ENCODE data around the gene CDX1. TPM values are rescaled to one million over a fixed set of nuclear protein-coding genes. Genes with fewer than 3 reads are reported as not detected.
"Not testable (repeated sequence)": the region's sequence is repeated elsewhere in the genome, so short reads cannot be mapped to it uniquely, and the experiment has no call there.

Gene CDX1
- polyA plus RNA-seq, 3 donors: 0.12 to 0.34 TPM; not detected in 1

GRCh38 chr5:150211156-150212030, 44.8 kb downstream of the CDX1 start:
- WGBS, 3 donors: 67 to 90% (median 84%) methylated on average over 15 of the region's 15 CpGs
- H3K27ac ChIP-seq (ENCODE audit: low read depth, low read length): no peak overlapping the region

GRCh38 chr5:150213530-150213929, 47.0 kb downstream of the CDX1 start:
- 77 to 88% (median 79%) methylated on average over 6 of the region's 6 CpGs for WGBS, 3 donors
- no peak overlapping the region for H3K27ac ChIP-seq (ENCODE audit: low read depth, low read length)

DNA sequence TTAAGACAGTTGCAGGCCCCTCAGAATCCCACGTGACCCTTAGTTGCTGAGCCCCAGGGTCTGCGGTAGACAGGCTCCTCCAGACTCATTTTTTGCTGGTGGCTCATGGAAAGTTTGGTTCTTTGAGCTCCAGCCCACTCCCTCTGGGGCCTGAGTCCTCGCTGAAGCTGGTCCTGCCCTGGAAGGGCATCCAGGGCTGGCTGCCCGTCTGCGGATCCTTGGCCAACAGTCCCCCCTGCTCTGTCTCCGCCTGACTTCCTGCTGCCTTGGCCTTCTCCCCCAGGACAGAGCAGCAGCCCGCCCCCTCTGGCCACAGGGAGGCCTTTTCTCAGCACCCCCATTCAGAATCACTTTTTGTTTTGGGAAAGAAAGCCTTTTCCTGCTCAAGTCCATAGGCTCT, 47.7 kb downstream of the CDX1 start:
- no peak overlapping the region for H3K27ac ChIP-seq (ENCODE audit: low read depth, low read length)
- WGBS, 3 donors: 42 to 74% (median 60%) methylated on average over 7 of the region's 7 CpGs

DNA sequence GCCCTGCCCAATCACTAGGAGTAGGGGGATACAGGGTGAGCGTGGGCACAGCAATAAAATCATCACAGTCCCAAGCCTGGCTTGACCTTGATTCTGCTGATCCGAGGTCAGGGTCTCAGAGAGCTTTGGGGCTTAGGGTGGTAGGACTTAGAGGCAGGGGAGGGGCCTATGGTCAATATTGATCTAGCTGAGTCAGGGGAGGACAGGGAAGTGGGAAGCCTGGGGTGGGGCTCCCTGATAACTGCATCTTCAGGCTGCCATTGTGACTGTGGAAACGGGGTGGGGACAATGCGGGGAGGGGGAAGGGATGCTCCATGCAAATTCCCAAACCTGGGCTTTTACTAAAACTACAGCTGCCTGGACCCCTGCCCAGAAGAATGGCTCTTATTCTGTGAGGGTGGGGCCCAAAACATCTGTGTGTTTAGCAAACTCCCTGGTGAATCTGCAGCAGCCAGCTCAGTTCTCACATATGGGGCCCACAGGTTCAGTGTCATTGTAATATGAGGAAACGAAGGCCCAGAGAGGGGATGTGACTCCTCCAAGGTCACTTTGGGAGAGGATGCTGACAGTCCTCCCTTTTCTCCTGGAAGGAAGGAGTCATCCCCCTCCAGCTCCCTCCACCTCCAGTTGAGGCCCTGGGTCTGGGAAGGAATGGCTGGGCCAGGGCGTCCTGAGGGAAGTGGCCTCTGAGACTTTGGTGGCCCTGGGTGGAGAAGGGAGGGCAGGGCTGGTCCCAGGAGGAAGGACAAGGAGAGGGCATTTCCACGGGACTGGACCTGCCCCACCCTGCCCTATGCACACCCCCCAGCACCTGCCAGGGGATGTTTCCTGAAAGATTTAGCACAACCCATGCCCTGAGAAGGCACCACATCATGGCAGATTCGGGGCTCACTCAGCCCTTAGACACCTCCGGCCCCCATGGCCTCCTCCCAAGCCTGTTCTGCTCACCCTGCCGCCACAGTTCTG, 49.7 kb downstream of the CDX1 start:
- WGBS, 3 donors: 71 to 81% (median 78%) methylated on average over 9 to 10 of the region's 10 CpGs
- no peak overlapping the region for H3K27ac ChIP-seq (ENCODE audit: low read depth, low read length)

GRCh38 chr5:150217038-150217437, 50.5 kb downstream of the CDX1 start:
- H3K27ac ChIP-seq (ENCODE audit: low read depth, low read length): no peak overlapping the region
- WGBS, 3 donors: 44 to 85% (median 70%) methylated on average over 1 to 2 of the region's 2 CpGs

GRCh38 chr5:150217873-150218692, 51.5 kb downstream of the CDX1 start:
- WGBS, 3 donors: 34 to 35% (median 34%) methylated on average over 10 of the region's 10 CpGs
- no peak overlapping the region for H3K27ac ChIP-seq (ENCODE audit: low read depth, low read length)

- H3K27ac ChIP-seq (ENCODE audit: low read depth, low read length): no peak overlapping the region
- WGBS, 3 donors: 70 to 78% (median 74%) methylated on average over 5 of the region's 5 CpGs
Observed at GRCh38 chr5:150218693-150219035, 52.1 kb downstream of the CDX1 start.

- H3K27ac ChIP-seq (ENCODE audit: low read depth, low read length): no peak overlapping the region
Observed at GRCh38 chr5:150219142-150219541, 52.6 kb downstream of the CDX1 start.

DNA sequence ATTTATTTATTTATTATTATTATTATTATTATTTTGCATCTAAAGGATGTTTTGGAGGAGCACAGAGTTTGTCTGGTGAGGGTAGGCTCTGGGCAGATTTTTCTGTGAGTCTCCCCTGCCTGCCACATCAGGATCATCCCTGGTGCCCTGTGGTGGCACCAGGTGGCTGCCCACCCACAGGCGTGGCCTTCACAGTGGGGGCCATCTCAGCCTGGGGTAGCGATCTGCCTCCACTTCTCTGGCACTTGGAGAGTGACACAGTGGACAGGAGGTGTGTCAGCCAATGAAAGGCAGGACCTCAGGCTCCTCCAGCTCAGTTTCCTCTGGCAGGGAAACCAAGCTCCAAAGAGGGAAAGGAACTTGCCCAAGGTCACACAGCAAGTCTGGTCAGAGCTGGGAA, 53.3 kb downstream of the CDX1 start:
- 72 to 94% (median 83%) methylated on average over 2 of the region's 2 CpGs for WGBS, 3 donors
- H3K27ac ChIP-seq (ENCODE audit: low read depth, low read length): no peak overlapping the region

GRCh38 chr5:150221471-150221870, 54.9 kb downstream of the CDX1 start:
- WGBS, 3 donors: 83 to 92% (median 87%) methylated on average over 5 of the region's 5 CpGs
- no peak overlapping the region for H3K27ac ChIP-seq (ENCODE audit: low read depth, low read length)

- H3K27ac ChIP-seq (ENCODE audit: low read depth, low read length): no peak overlapping the region
- 87 to 95% (median 91%) methylated on average over 21 of the region's 21 CpGs for WGBS, 3 donors
Observed at GRCh38 chr5:150222906-150223305, 56.3 kb downstream of the CDX1 start.

- WGBS, 3 donors: 83 to 91% (median 91%) methylated on average over 7 of the region's 7 CpGs
Observed at GRCh38 chr5:150223474-150223873, 56.9 kb downstream of the CDX1 start.

GRCh38 chr5:150224483-150225027, 58.0 kb downstream of the CDX1 start:
- H3K27ac ChIP-seq (ENCODE audit: low read depth, low read length): no peak overlapping the region
- WGBS, 3 donors: 70 to 75% (median 72%) methylated on average over 8 of the region's 8 CpGs

More at GRCh38 chr5:150223474-150223873, 56.9 kb downstream of the CDX1 start:
- no peak overlapping the region for H3K27ac ChIP-seq (ENCODE audit: low read depth, low read length)

GRCh38 chr5:150227036-150227435, 60.5 kb downstream of the CDX1 start:
- H3K27ac ChIP-seq (ENCODE audit: low read depth, low read length): no peak overlapping the region
- WGBS, 3 donors: 93 to 98% (median 93%) methylated on average over 5 of the region's 5 CpGs

- 79 to 84% (median 81%) methylated on average over 11 of the region's 11 CpGs for WGBS, 3 donors
Observed at GRCh38 chr5:150227606-150228273, 61.2 kb downstream of the CDX1 start.

DNA sequence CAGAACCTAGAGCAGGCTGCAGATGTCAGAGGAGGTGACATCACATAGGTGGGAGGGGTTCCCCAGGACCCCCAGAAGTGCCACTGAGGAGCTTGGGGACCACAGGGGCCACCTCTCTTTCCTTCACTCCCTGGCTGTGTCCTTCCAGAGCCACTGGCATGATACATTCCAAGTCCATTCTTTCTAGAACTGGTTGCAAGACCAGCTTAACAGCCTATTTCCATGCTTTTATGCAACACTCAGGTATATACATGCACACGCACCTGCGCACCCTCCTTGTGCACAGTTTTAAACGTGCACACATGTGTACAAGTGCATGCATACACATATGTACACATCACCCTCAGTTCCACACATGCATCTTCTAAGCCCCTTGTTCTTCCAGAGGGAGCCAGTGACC, 63.0 kb downstream of the CDX1 start:
- no peak overlapping the region for H3K27ac ChIP-seq (ENCODE audit: low read depth, low read length)
- WGBS, 3 donors: 77 to 95% (median 78%) methylated on average over 3 of the region's 3 CpGs

More at GRCh38 chr5:150227606-150228273, 61.2 kb downstream of the CDX1 start:
- H3K27ac ChIP-seq (ENCODE audit: low read depth, low read length): no peak overlapping the region

DNA sequence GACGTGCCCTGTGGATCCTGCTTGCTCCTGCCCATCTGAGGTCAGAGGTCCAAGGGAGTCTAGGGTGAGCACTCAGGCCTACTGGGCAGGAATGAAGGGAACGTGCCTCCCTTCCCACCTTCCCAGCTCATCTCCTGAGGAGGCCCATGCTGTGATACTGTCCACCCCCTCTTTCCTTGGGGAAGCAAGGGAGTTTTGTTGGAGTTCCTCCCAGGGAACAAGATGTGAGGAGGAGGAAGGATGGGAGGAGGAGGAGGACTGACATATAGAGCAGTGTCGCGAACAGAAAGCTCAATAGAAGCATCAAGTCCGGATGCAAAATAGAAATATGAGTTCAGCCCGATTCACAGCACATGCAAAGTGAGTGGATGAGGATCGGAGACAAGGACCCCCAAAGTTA, 64.3 kb downstream of the CDX1 start:
- 79 to 90% (median 87%) methylated on average over 7 of the region's 7 CpGs for WGBS, 3 donors
- H3K27ac ChIP-seq (ENCODE audit: low read depth, low read length): no peak overlapping the region

DNA sequence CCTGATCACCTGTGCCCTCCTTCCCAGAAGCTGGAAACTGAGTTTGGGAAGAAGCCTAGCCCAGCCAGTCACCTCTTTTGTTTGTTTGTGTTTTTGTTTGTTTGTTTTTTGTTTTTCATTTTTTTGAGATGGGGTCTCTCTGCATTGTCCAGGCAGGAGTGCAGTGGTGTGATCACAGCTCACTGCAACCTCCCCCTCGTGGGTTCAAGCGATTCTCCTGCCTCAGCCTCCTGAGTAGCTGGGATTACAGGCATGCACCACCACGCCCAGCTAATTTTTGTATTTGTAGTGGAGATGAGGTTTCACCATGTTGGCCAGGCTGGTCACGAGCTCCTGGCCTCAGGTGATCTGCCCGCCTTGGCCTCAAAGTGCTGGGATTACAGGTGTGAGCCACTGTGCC, 67.1 kb downstream of the CDX1 start:
- H3K27ac ChIP-seq (ENCODE audit: low read depth, low read length): not testable (repeated sequence)
- WGBS, 3 donors: 89 to 96% (median 96%) methylated on average over 5 of the region's 5 CpGs
